SK-N-SH treated with all-trans-retinoic acid at 6 μM for 48 hours (cell line): ENCODE results near the gene C1orf52.

Experiments
- ARNTL ChIP-seq: fragments of 450-650 bp; formaldehyde crosslinking; IDR thresholded peaks from 2 replicates; pipeline ENCODE4 v1.5.0; 2020; ENCODE audit warnings: low read depth, mild to moderate bottlenecking, moderate library complexity, borderline replicate concordance
- CREB5 ChIP-seq: fragments of 250-450 bp; sonication (Bioruptor Pico); IDR thresholded peaks from 2 replicates; pipeline ENCODE4 v1.5.1; 2020; ENCODE audit warnings: low read depth, mild to moderate bottlenecking, moderate library complexity
- ESRRG ChIP-seq: fragments of 250-450 bp; sonication (Bioruptor Pico); IDR thresholded peaks from 2 replicates; pipeline ENCODE4 v1.6.1; 2021; ENCODE audit warnings: mild to moderate bottlenecking
- PATZ1 ChIP-seq: fragments of 250-450 bp; sonication (Bioruptor Pico); IDR thresholded peaks from 2 replicates; pipeline ENCODE4 v1.8.0; 2020; ENCODE audit warnings: mild to moderate bottlenecking, moderate library complexity, borderline replicate concordance
- PPARA ChIP-seq: fragments of 250-450 bp; sonication (Bioruptor Pico); IDR thresholded peaks from 2 replicates; pipeline ENCODE4 v1.5.0; 2020; ENCODE audit warnings: mild to moderate bottlenecking, borderline replicate concordance
- SNAI2 ChIP-seq: fragments of 250-450 bp; sonication (Bioruptor Pico); IDR thresholded peaks from 2 replicates; pipeline ENCODE4 v1.5.0; 2020; ENCODE audit warnings: mild to moderate bottlenecking, moderate library complexity
- ZC3H10 ChIP-seq: fragments of 250-450 bp; sonication (Bioruptor Pico); IDR thresholded peaks from 2 replicates; pipeline ENCODE4 v1.5.1; 2021; ENCODE audit warnings: mild to moderate bottlenecking, moderate library complexity
- ZFP3 ChIP-seq: fragments of 250-450 bp; sonication (Bioruptor Pico); IDR thresholded peaks from 2 replicates; pipeline ENCODE4 v1.5.0; 2020; ENCODE audit warnings: mild to moderate bottlenecking, moderate library complexity
- ZNF565 ChIP-seq: fragments of 450-650 bp; formaldehyde crosslinking; conservative IDR thresholded peaks from 2 replicates; pipeline ENCODE4 v1.5.0; 2020; ENCODE audit warnings: low read depth, mild to moderate bottlenecking, moderate library complexity
- ZNF70 ChIP-seq: fragments of 450-650 bp; formaldehyde crosslinking; IDR thresholded peaks from 2 replicates; pipeline ENCODE4 v1.5.0; 2020; ENCODE audit warnings: mild to moderate bottlenecking, moderate library complexity

- TF ChIP-seq ZFP3 (CRISPR knock-in tag) (no peak), ESRRG (no peak), ARNTL (CRISPR knock-in tag) (no peak), PATZ1 (CRISPR knock-in tag) (no peak), ZC3H10 (CRISPR knock-in tag) (no peak), ZNF565 (CRISPR knock-in tag) (no peak), CREB5 (CRISPR knock-in tag) (no peak), SNAI2 (CRISPR knock-in tag) (no peak), PPARA (no peak), ZNF70 (no peak)
These were observed 36.2 kb upstream of the C1orf52 start for GRCh38 chr1:85295654-85296053.
